ENCODE results near the gene SASH3.

DNA sequence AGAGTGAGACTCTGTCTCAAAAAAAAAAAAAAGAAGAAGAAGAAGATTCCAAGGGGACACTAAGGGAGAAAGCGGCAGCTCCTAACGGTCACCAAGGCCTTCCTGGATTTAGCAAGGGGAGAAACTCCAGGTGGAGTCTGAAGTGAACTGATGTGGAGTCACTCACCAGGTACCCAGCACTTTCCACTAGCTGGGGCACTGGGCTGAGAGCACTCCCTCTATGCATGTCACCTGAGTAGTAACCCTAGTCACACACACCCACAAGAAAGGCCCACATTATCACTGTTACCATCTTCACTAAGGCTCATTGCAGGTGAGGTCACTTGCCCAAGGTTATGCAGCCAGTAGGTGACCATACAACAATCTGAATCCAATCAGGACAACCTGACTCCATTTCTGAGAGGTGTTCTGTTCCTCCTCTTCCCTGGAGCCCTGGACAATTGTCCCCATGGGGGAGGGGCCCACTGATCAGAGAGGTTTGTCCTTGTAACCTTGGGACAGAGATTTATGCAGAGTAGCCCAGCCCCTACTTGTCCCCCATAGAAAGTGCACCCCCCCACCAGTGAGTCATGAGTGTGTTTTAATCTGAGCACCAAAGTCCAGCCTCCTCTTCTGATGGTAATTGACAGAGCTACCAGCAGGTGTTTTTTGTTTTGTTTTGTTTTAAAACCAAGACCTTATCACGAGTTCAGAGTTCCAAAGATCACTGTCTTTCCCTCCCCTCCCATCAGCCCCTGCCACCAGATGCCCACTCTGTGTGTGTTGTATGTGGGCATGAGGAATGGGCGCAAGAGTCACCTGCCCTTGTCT, 5.9 kb upstream of the SASH3 start:
- TF ChIP-seq, protein P1, sequence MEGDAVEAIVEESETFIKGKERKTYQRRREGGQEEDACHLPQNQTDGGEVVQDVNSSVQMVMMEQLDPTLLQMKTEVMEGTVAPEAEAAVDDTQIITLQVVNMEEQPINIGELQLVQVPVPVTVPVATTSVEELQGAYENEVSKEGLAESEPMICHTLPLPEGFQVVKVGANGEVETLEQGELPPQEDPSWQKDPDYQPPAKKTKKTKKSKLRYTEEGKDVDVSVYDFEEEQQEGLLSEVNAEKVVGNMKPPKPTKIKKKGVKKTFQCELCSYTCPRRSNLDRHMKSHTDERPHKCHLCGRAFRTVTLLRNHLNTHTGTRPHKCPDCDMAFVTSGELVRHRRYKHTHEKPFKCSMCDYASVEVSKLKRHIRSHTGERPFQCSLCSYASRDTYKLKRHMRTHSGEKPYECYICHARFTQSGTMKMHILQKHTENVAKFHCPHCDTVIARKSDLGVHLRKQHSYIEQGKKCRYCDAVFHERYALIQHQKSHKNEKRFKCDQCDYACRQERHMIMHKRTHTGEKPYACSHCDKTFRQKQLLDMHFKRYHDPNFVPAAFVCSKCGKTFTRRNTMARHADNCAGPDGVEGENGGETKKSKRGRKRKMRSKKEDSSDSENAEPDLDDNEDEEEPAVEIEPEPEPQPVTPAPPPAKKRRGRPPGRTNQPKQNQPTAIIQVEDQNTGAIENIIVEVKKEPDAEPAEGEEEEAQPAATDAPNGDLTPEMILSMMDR (conservative IDR thresholded peaks at IDR 0.05; ENCODE audit: low read depth, low read length): no peak
- no peak for TF ChIP-seq EZH2 (IDR thresholded peaks at IDR 0.05; ENCODE audit: borderline replicate concordance, low read depth, low read length, poor library complexity, severe bottlenecking)
